22Rv1 (cell line): ENCODE data around the gene INPPL1.

Experiments used
- CTCF ChIP-seq: fragments of 450-650 bp; IDR thresholded peaks from 2 replicates; pipeline ENCODE4 v1.5.1; 2017; ENCODE audit warnings: mild to moderate bottlenecking
- ZFX ChIP-seq: fragments of 450-650 bp; IDR thresholded peaks from 2 replicates; pipeline ENCODE4 v1.6.1; 2017; ENCODE audit warnings: antibody characterized with exemption, borderline replicate concordance

GRCh38 chr11:72231396-72232259, 7.1 kb downstream of the INPPL1 start:
- TF ChIP-seq CTCF (no peak), ZFX (no peak)
